GM19467 (cell line): ENCODE measurements around the gene FNBP1L.
"Not testable (repeated sequence)": the region's sequence is repeated elsewhere in the genome, so short reads cannot be mapped to it uniquely, and the experiment has no call there.

Source experiments
- ATAC-seq: cut with Tn5 transposase; IDR thresholded peaks from one replicate; pipeline ENCODE4 v1.9.1; 2021; ENCODE audit warnings: mild to moderate bottlenecking, moderate library complexity; ENCODE audit not compliant: unreplicated experiment

FNBP1L gene

DNA sequence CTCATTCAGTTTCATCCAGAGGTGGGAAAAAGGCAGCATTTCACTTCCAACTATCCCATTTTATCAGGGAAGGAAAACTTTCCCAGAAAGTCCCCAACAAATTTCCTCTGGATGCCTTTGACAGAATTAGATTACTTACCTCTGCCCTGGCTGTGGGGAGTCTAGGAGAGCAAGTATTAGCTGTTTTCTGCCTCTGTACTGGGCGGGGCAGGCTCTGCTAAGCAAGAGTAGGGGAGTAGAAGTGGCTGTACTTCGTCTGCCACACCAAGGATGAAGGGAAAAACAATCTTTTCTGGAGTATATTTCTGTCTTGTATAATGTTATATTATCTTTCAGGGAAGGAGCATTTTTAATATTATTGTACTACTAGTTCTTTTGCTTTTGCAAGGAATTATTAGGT is 78.5 kb downstream of the FNBP1L start:
- ATAC-seq, result no peak

DNA sequence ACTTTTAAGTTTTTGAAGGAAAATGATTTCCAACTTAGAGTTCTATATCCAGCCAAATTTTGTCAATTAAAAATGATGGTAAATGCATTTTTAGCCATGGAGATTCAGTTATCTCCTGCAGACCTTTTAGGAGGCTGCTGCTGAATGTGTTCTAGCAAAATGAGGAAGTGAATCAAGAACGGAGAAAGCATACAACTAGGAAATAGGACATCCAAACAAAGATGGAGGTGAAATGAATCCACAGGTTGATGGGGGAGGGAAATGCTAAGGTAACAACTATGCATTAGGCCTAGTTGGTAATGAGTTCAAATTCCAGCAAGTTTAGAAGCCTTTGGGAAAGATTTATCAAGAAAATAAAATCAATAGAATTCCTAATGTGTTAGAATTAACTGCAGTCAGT is 80.5 kb downstream of the FNBP1L start:
- no peak for ATAC-seq

DNA sequence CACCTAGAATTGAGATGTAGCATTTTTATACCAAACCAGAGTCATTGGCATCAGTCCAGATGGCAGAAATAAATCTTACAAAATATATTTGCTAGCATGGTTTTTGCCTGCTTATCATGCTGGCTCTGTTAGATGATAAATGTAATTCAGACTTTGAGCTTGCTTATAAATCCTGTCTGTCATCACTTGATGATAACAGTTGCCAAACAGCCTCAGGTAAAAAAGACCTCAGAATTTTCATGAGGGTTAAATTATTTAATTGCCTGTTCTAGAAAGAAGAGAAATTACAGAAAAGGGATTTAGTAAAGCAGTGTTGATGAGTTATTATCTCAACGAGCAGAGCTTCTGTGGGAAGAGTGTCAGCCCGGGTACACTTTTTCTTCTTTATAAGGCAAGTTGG is 83.3 kb downstream of the FNBP1L start:
- no peak for ATAC-seq

DNA sequence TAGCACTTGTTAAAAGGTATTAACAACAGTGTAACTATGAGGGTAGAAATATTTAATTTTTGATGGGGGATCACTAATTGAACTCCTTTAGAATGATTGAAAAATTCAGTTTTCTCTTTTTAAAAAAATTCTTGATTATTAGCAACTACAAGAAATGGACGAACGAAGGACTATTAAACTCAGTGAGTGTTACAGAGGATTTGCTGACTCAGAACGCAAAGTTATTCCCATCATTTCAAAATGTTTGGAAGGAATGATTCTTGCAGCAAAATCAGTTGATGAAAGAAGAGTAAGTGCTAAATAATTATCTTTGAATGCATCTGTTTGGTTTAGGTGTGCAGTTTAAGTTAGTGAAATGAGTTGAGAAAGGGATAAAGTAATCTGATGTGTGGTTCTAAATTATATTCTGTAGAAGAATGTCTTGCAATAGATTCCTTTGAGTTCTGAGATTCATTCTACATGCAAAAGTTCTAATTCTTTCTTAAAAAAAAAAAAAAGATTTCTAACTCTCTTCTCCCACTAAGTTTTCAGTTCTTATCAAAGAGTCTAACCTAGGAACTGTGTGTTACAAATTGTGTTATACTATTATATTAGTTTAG is 85.0 kb downstream of the FNBP1L start:
- no peak for ATAC-seq

DNA sequence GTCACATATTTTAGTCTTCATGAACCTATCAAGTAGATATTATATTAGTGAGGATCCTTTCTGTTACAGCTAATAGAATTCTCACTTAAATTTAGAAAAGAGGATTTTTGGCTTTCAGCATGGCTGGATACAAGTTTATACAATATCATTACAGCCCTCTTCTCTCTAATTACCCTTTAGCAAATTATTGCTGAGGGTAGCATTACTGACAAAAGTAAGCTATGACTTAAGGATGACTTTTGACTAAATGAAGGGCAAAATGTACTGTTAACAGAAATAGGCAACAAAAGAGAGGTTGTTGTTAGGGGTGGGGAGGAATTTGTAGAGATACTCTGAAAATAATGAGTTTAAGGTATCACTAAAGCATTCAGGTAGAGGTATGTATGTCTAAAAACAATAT is 85.8 kb downstream of the FNBP1L start:
- no peak for ATAC-seq

DNA sequence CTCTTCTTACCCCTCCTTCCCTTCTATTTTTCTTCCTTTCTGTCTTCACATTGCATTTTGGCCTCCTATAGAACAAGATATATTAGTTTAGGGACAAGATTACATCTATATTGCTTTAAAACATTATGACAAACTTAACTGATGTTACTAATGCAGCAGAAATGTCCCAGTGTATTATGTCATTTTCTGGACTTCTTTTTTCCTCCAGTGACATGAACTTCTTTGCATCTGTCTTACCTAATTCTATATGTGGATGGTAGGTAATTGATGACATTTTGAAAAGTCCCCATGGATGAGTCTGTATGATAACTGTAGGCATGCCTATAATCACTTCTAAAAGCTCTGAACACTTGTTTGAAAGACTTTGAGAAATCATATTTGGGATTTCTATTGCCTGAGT is 89.5 kb downstream of the FNBP1L start:
- no peak for ATAC-seq

DNA sequence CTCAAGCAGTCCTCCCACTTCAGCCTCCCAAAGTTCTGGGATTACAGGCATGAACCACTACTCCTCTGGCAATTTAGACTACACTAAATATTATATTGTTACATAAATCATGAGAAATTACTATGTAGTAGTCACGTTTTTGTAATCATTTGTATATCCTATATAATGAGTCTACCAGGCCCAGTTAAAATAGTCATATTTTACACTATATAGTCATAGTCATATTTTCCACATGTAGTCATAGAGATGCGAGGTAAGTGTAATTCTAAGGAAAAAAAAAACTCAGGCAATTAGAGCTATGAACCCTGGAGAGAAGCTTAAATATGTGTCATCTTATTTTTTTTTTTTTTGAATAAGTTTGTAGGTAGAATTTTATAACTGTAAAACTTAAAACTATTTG is 90.0 kb downstream of the FNBP1L start:
- ATAC-seq, result no peak

DNA sequence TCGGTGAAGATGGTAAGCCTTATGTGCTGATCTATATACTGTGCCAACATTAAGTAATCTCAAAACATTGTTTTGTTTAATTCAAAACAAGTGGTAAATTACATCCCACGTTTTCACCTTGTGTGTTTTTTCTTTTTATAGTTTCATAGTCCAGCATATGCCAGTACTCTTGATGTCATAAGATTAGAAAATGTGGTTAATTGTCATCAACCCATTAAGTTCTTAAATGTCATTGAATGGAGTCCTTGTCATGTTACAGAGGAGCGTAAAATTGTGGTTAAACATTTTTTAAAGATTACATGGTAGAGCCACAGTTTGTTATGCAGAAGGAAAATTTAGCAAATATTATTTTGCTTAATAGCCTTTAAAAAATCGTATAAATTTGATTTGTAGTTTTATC is 93.1 kb downstream of the FNBP1L start:
- ATAC-seq, result no peak

DNA sequence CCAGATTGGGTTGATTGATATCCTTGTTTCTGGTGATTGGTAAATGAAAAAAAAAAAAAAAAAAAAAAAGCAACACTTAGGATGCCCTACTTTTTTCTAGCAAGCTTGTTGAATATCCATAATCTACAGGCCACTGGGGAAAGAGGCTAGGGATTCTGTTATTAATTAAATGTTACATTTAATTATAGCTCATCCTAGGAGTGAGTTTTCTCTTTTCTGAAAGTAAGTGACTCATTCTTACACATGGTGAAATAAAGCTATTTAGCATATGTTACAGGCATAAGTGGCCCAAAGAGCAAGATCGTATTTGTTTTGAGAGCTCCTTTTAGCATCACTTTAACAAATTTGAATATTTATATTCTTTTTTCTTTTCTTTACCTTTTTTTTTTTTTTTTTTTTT is 94.5 kb downstream of the FNBP1L start:
- no peak for ATAC-seq

DNA sequence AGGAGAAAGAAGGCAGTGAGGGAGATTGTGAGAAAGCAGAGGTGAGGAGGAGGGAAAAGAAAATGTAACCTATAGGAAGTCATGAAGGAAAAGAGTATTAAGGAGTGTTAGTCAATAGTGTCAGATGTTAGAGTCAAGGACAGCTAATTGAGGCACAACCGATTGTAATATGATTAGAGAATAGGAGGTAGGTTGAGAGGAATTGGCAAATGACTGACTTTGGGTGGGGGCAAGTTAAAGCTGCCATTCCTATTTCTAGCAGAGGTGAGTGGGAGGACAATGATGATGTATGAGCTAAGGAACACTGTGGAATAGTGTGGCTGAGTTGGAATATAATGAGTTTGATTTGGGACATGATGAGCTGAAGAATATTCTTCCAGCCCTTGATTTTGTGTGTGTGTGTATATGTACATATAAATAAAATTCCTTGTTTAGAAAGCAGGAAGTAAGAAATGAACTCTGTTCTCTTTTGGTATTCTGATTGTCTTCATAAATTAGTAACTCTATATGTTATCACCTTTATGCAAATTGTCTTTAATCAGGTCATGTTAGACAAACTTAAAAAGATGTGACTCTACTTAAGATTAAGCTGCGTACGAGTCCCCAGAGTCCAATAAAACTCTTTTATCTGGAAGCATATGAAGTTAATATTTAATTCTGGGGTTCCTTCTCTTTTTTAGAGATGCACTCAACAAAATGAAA is 98.4 kb downstream of the FNBP1L start:
- no peak for ATAC-seq

DNA sequence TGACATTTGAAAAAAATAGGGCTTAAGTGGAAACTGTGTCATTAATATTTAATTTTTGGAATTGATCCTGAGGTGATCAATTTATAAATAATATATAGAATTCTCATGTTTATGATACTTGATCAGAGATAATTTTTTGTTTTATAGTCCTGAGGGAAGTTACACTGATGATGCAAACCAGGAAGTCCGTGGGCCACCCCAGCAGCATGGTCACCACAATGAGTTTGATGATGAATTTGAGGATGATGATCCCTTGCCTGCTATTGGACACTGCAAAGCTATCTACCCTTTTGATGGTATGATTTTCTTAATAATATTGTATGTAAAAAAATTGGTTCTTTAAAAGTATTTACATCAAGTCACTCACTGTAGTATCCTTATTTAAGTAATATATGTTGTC is 101.2 kb downstream of the FNBP1L start:
- no peak for ATAC-seq

DNA sequence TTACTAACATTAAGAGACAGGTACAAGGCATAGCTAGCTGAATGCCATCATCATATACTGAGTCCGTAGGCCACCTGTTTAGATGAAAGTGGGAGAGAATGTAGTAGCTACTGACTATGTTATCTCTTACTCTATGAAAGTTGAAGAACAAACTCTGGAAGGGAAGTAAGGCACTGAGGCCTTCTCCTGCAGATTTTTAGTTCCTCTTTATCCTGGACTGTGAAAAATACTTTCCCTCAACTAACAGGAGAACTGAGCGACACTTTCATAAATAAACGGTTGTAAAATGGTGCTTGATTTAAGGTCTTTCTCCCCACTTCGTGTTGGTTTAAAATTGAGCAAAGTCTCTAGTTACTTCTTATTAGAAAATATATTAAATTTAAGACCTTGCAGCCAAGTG is 101.9 kb downstream of the FNBP1L start:
- no peak for ATAC-seq

DNA sequence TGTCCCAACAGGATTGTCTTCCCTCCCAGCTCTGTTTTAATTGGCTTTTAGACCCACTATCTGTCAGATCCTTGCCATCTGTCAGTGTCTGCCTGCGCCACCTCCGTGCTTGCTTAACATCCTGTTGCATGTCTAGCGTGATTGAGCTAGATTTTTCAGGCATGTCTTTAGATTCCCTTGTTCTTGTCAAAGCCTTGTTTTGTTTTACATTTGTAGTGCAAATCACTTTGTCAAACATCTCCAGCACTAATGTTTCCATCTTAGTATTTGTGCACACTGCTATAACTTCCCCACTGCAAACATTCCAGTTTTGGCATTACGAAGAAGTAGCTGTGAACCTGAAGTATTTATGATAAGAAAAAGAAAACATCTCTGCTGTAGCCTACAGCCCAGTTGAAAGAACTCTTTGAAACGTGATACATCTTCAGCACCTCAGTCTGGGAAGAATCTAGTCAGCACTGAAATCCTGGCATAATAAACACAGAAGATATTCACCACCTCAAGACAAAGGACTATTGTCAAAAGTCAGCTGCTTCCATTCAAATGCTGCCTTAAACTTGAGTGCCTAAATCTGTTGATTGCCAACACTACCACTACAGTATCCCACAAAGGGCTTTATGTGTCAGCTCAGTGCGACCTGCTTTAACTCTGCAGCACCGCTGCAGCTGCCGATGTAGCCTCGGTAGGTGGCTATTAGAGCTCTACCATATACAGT is 105.0 kb downstream of the FNBP1L start:
- no peak for ATAC-seq

DNA sequence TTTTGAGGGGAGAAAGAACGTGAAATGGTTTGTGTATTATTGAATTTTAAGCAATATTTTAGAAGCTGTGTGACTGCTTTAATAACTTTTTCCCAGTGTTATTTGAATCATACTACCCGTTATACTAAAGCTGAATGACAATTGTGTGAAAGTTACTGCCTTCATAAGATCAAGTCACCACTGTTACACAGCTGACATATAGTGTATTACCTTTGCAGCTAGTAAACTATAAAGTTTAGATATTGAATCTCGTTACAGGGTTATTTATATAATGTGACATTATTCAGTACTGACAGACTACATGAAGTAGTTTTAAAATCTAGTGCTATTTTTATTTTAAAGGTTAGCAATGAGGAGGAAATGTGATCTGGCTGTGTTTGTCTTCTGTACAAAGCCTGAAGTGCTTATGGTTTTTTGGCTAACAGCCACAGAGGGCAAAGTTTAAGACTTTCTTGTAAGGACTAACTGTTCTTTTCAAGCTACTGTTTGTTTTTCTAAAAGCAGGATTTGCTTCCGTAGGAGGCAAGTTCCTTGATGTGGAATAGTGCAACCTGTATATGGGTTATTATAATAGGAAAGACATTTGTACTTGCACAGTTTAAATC is 106.1 kb downstream of the FNBP1L start:
- ATAC-seq, result not testable (repeated sequence)

DNA sequence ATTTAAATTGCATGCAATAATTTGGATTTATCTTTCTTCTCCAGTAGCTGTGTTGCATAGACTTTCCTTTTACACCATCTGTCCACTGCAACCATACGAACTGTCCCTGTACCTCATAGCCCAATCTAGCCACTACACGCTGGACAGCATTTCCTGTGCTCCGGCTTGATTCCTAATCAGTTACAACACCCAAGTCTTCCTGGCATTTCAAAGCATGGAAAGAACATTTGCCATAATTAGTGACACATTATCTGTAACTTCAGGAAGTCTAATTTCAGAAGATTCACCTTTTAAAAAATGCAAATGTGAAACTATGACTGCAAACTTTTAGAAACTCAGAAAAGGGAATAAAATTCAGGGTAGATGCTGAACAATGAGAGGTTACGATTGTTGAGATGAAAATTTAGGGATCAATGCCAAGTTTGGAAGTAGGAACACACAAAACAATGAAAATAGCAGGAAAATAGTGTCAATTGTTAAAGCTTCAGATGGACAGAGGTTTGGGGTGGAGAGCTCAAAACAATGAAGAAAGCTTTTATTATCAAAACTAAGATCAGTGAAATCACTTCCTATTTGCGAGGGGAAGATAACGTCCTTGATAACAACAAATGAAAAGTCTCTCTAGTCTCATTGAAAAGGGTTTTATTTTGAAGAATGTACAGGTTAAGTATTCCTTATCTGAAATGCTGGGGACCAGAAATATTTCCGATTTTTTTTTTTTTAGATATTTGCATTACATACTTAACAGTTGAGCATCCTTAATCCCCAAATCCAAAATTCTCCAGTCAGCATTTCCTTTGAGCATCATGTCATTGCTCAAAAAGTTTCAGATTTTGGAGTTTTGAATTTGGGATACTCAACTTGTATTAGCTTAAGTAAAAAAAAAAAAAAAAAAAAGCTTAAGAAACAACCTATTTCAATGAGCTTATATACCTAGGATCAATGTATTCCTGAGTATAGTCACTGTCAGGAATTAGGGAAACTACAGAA is 107.3 kb downstream of the FNBP1L start:
- ATAC-seq, result no peak

DNA sequence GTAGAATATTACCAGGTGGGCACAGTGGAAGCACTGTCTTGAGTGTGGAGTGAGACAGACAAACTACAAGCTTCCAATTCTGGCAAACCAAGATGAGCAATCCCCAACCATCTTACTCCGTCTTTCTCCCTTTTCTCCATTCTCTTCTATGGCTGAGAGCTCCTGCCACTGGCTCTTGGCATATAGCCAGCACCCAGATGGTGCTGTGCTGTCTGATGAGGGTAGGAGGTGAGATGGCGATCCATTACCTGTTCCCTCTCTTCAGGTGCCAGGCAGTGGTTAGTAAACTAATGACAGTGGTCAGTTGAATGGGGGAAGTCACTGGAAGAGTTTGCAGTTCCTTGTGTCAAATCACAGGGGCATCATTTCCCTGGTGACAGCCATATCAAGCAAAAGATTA is 108.4 kb downstream of the FNBP1L start:
- ATAC-seq, result no peak

DNA sequence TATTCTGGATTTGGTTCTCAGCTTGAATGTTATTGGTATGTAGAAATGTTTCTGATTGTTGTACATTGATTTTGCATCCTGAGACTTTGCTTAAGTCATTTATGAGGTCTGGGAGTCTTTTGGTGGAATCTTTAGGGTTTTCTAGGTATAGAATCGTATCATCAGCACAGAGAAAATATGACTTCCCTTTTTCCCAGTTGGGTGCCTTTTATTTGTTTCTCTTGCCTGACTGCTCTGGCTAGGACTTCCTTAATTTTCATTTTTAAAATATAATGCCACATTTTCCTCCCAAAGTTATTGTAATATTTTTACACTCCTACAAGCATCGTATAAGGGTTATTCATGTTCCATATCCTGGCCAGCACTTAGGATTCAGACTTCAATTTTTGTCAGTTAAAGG is 111.1 kb downstream of the FNBP1L start:
- no peak for ATAC-seq

DNA sequence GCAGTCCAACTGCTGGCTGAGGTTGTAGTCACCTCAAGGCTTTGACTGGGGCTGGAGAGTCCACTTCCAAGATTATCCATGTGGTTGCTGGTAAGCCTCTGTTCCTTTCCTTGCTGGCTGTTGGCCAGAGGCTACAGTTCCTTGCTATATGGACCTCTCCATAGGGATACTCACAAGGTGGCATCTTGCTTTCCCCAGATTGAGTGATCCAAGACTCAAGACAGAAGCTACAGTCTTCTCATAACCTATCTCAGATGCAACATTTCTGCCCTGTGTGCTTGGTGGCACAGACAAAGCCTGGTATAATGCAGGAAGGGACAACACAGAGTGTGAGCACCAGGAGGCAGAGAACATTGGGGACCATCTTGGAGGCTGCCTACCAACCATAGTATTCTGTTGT is 111.8 kb downstream of the FNBP1L start:
- no peak for ATAC-seq

DNA sequence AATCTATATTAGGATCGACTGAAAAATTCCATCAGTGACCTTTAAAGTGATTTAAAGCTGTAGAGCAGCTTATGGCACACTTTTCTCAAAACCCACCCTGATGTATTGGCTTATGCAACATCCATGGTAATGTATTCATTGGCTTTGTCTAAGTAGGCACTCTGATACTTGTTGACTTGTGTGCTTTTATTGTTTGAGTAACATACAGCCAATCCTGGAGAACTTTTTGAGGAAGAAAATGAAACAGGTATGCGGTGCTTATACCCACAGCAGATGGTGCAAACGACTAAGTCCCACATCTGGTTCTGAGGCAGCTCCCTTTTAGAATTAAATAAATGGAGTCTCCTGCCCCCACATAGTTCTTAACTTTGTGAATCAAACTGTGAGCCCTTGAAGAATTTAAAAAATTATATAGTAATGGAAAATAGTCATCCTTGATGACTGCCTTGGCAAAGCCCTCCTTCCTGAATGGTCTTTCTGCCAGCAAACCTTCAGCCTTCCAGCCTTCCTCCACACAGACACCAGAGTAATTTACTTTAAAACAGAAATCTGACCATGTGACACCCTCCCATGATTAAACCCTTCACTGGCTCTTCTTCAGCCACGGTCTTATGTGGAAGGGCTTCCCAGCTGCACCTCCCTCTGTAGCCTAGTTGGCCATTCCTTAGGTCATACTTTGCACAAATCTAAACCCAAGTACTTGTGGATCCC is 117.7 kb downstream of the FNBP1L start:
- no peak for ATAC-seq

DNA sequence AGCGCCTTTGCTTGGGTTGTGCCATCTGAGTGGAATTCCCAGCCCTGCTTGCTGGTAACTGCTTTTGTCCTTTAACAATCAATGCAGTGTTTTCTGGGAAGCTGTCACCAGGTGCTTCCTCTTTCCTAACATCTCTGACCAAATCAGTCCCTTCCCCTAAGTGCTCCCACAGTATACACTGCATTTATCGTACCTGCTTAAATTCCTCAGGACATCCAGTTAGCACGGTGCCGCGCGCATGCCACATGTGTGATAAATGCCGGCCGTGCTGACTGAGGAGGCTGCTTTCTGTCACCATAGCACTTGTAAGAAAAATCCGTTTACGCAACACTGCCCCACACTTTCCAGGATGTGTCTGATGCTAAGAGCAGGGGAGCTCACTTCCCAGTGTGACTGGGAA is 118.3 kb downstream of the FNBP1L start:
- no peak for ATAC-seq
